H1 (cell line): ENCODE measurements around the gene SGCB. TPM values are rescaled to one million over a fixed set of nuclear protein-coding genes. Genes with fewer than 3 reads are reported as not detected.

Experiments used
- CTCF ChIA-PET: fragments of 300-600 bp; sonication (Branson Sonifier 250); formaldehyde crosslinking; loops from one replicate; lab custom pipeline; 2021; ENCODE audit not compliant: partially characterized antibody; lab: Charles Lee
- POLR2A ChIA-PET: fragments of 300-600 bp; sonication (Branson Sonifier 250); formaldehyde crosslinking; loops from one replicate; lab custom pipeline; 2021; ENCODE audit warnings: inconsistent platforms; ENCODE audit not compliant: partially characterized antibody; lab: Charles Lee
- DNase-seq, 2 experiments: peaks; one replicate each; pipeline versions ENCODE4 v3.0.0 to v3.0.0-alpha.2; 2010 to 2022; ENCODE audit warnings: low spot score in 2 of 2, low read depth in 1 of 2, mixed read lengths in 1 of 2
- FAIRE-seq: peaks from 2 replicates; lab custom pipeline; 2011; peaks lifted over from hg19 to GRCh38; lab: Jason Lieb, UNC
- H2AFZ ChIP-seq: 2 replicates; pipeline ENCODE4 v1.8.1; 2012; ENCODE audit warnings: low read length, inconsistent platforms
- H2AK5ac ChIP-seq: 2 replicates; pipeline ENCODE4 v1.6.1; 2013; ENCODE audit warnings: low read depth, low read length
- H2BK120ac ChIP-seq: replicated peaks from 2 replicates; pipeline ENCODE3; 2013; ENCODE audit warnings: low read depth, low read length, inconsistent platforms
- H2BK12ac ChIP-seq: 2 replicates; pipeline ENCODE4 v1.6.1; 2013; ENCODE audit warnings: low read depth, low read length
- H2BK15ac ChIP-seq: 2 replicates; pipeline ENCODE4 v1.6.1; 2013; ENCODE audit warnings: low read length
- H2BK20ac ChIP-seq: 2 replicates; pipeline ENCODE4 v1.6.1; 2013; ENCODE audit warnings: low read length
- H2BK5ac ChIP-seq: 2 replicates; pipeline ENCODE4 v1.6.1; 2013; ENCODE audit warnings: low read depth, low read length
- H3K14ac ChIP-seq: 2 replicates; pipeline ENCODE4 v1.6.1; 2013; ENCODE audit warnings: inconsistent platforms; ENCODE audit not compliant: insufficient read length
- H3K18ac ChIP-seq: 2 replicates; pipeline ENCODE4 v1.6.1; 2013; ENCODE audit warnings: low read length; ENCODE audit errors: extremely low read depth
- H3K23ac ChIP-seq: 2 replicates; pipeline ENCODE4 v1.6.1; 2013; ENCODE audit warnings: inconsistent platforms; ENCODE audit not compliant: insufficient read length
- H3K23me2 ChIP-seq: 2 replicates; pipeline ENCODE4 v1.6.1; 2013; ENCODE audit warnings: low read depth, low read length
- H3K27ac ChIP-seq: 2 replicates; pipeline ENCODE4 v1.6.1; 2011; ENCODE audit warnings: low read depth, low read length, inconsistent platforms
- H3K27me3 ChIP-seq, 4 experiments: replicated peaks in 1 of 4; 1 replicate in 1 of 4; 2 replicates in 3 of 4; pipeline versions ENCODE4 v1.6.1 to v1.8.1; 2011 to 2013; ENCODE audit warnings: low read length in 3 of 4, mild to moderate bottlenecking in 3 of 4, inconsistent platforms in 2 of 4, mixed read lengths in 2 of 4, moderate library complexity in 1 of 4; ENCODE audit not compliant: control insufficient read depth in 3 of 4, insufficient read depth in 3 of 4; ENCODE audit errors: extremely low read depth in 1 of 4
- H3K36me3 ChIP-seq, 4 experiments: 2 replicates each; pipeline versions ENCODE4 v1.6.1 to v1.8.1; 2011 to 2013; ENCODE audit warnings: mild to moderate bottlenecking in 4 of 4, low read length in 3 of 4, moderate library complexity in 2 of 4, control low read depth in 1 of 4, inconsistent platforms in 1 of 4; ENCODE audit not compliant: insufficient read depth in 4 of 4, control insufficient read depth in 2 of 4
- H3K4ac ChIP-seq: replicated peaks from 2 replicates; pipeline ENCODE3; 2013; ENCODE audit warnings: low read length, low read depth, mixed read lengths, inconsistent platforms; ENCODE audit not compliant: insufficient read length
- H3K4me1 ChIP-seq, 4 experiments: replicated peaks in 1 of 4; 1 replicate in 1 of 4; 2 replicates in 3 of 4; pipeline versions ENCODE4 v1.6.1 to v1.8.1; 2011 to 2013; ENCODE audit warnings: low read length in 3 of 4, inconsistent platforms in 2 of 4, mixed read lengths in 1 of 4; ENCODE audit not compliant: insufficient read depth in 4 of 4, control insufficient read depth in 3 of 4
- H3K4me2 ChIP-seq, 2 experiments: 2 replicates each; pipeline versions ENCODE4 v1.6.1 to v1.8.1; 2011 to 2013; ENCODE audit warnings: low read depth in 2 of 2, low read length in 2 of 2, control low read depth in 1 of 2, inconsistent platforms in 1 of 2, mild to moderate bottlenecking in 1 of 2; ENCODE audit not compliant: insufficient read depth in 1 of 2
- H3K4me3 ChIP-seq, 4 experiments: fragments of 200-600, 300-600 bp in 1 of 4; sonication (generic), shearing (Covaris generic), sonication (Bioruptor Twin) in 1 of 4; 2 replicates each; pipeline versions ENCODE4 v1.5.1 to v1.8.1; 2011 to 2016; ENCODE audit warnings: low read length in 4 of 4, low read depth in 3 of 4, control low read depth in 2 of 4, inconsistent platforms in 2 of 4, mild to moderate bottlenecking in 2 of 4, mixed read lengths in 1 of 4, moderate library complexity in 1 of 4; ENCODE audit not compliant: insufficient read depth in 2 of 4; ENCODE audit errors: extremely low read depth in 1 of 4
- H3K56ac ChIP-seq: replicated peaks from 2 replicates; pipeline ENCODE3; 2013; ENCODE audit warnings: low read depth, mild to moderate bottlenecking, mixed read lengths, low read length, inconsistent platforms; ENCODE audit not compliant: insufficient read length
- H3K79me1 ChIP-seq: 2 replicates; pipeline ENCODE4 v1.6.1; 2013; ENCODE audit warnings: low read depth, low read length, control low read depth
- H3K79me2 ChIP-seq, 2 experiments: 2 replicates each; pipeline versions ENCODE4 v1.6.1 to v1.8.1; 2012 to 2013; ENCODE audit warnings: low read length in 2 of 2, mild to moderate bottlenecking in 2 of 2, inconsistent platforms in 1 of 2; ENCODE audit not compliant: insufficient read depth in 2 of 2, control insufficient read depth in 1 of 2
- H3K9ac ChIP-seq, 4 experiments: replicated peaks in 1 of 4; 1 replicate in 1 of 4; 2 replicates in 3 of 4; pipeline versions ENCODE4 v1.6.1 to v1.8.1; 2011 to 2013; ENCODE audit warnings: low read depth in 3 of 4, low read length in 3 of 4, control low read depth in 2 of 4, mild to moderate bottlenecking in 2 of 4, moderate library complexity in 2 of 4, inconsistent platforms in 1 of 4; ENCODE audit errors: extremely low read depth in 1 of 4
- H3K9me3 ChIP-seq, 2 experiments: 2 replicates each; pipeline versions ENCODE4 v1.6.1 to v1.8.1; 2012 to 2013; ENCODE audit warnings: mild to moderate bottlenecking in 2 of 2, moderate library complexity in 2 of 2, control low read depth in 1 of 2, inconsistent platforms in 1 of 2, low read depth in 1 of 2, low read length in 1 of 2, mixed read lengths in 1 of 2; ENCODE audit not compliant: insufficient read depth in 2 of 2
- H4K20me1 ChIP-seq, 2 experiments: replicated peaks in 1 of 2; 2 replicates each; pipeline versions ENCODE3 to v1.8.1; 2011 to 2013; ENCODE audit warnings: inconsistent platforms in 2 of 2, low read length in 2 of 2, mild to moderate bottlenecking in 1 of 2; ENCODE audit not compliant: insufficient read depth in 2 of 2, control insufficient read depth in 1 of 2
- H4K5ac ChIP-seq: 2 replicates; pipeline ENCODE4 v1.6.1; 2013; ENCODE audit warnings: low read length, low read depth, mixed read lengths, inconsistent platforms; ENCODE audit not compliant: insufficient read length
- H4K8ac ChIP-seq: 2 replicates; pipeline ENCODE4 v1.8.0; 2013; ENCODE audit warnings: mild to moderate bottlenecking, moderate library complexity, low read length, inconsistent platforms; ENCODE audit not compliant: insufficient read depth; ENCODE audit errors: extremely low read depth
- H4K91ac ChIP-seq: replicated peaks from 2 replicates; pipeline ENCODE3; 2013; ENCODE audit warnings: low read length, mixed read lengths, inconsistent platforms; ENCODE audit not compliant: insufficient read length
- GABPA ChIP-seq: IDR thresholded peaks from 2 replicates; pipeline ENCODE4 v1.6.1; 2011; ENCODE audit warnings: mild to moderate bottlenecking, low read length, moderate library complexity, borderline replicate concordance; ENCODE audit not compliant: insufficient read depth
- WGBS, 2 experiments: shearing (Covaris generic) in 1 of 2; methylation state at CpG; one replicate each; pipeline versions ENCODE4 v1.1.6 to v1.1.7; 2013 to 2015; ENCODE audit warnings: low lambda C conversion rate in 2 of 2, mixed read lengths in 2 of 2, inconsistent platforms in 1 of 2, low coverage in 1 of 2, missing lambda C conversion rate in 1 of 2; ENCODE audit not compliant: insufficient replicate concordance in 2 of 2, insufficient coverage in 1 of 2, insufficient read length in 1 of 2; ENCODE audit errors: extremely low coverage in 1 of 2, missing lambda C conversion rate in 1 of 2; 5-methylcytosine and 5-hydroxymethylcytosine counted together
- polyA plus RNA-seq, 7 experiments: library from polyadenylated mRNA; depleted of rRNA in 3 of 7; stranded (reverse) in 5 of 7; unstranded in 2 of 7; fragments of >200 nt in 5 of 7; fragments of 200-250 nt in 2 of 7; gene quantifications; 1 replicate in 5 of 7; 2 replicates in 1 of 7; 4 replicates in 1 of 7; pipeline versions ENCODE4 v1.2.1 to v1.2.3, GENCODE V29; 2011 to 2013; ENCODE audit warnings: missing spikeins in 2 of 7, mixed read lengths in 2 of 7
- total RNA-seq: library from RNA; stranded (reverse); fragmentation: NEBNext Ultra II Directional; extraction: Animal tissue kit (Norgen Biotek cat#: 25700); gene quantifications from 2 replicates; pipeline ENCODE4 v1.2.1, GENCODE V29; 2021

SGCB gene
- total and polyA plus RNA-seq, 2 of the 8 experiments (the other 6 are each of a cell fraction or from before 2014, with no cell fraction given) = 6.8 to 32.2 TPM

GRCh38 chr4:52028970-52029369 lies 9.1 kb downstream of the SGCB start:
- H3K14ac ChIP-seq = no peak overlapping the region
- POLR2A ChIA-PET = interaction anchor here (0.8 kb wide), 1 partner anchor 10 kb away, joined by 3 read pairs; the partner anchor contains the start of gene SGCB
- TF ChIP-seq GABPA = no peak
- H3K79me1 ChIP-seq = no peaks in the 10 kb centered on the region
- no peak overlapping the region for H2BK20ac ChIP-seq
- H4K91ac ChIP-seq = no peak overlapping the region
- H3K23ac ChIP-seq = no peak overlapping the region
- H3K4me2 ChIP-seq = no peak overlapping the region
- CTCF ChIA-PET = interaction anchor here (0.7 kb wide), 1 partner anchor 13 kb away, joined by 3 read pairs; no protein-coding TSS in a partner anchor
- H3K9me3 ChIP-seq = no peaks in the 10 kb centered on the region
- H2BK12ac ChIP-seq = no peak overlapping the region
- H3K79me2 ChIP-seq = no peaks in the 10 kb centered on the region
- H2BK120ac ChIP-seq = no peak overlapping the region
- no peak overlapping the region for H3K9ac ChIP-seq
- no peak overlapping the region for H2AFZ ChIP-seq
- DNase-seq (no peak), FAIRE-seq (no peak)
- H4K20me1 ChIP-seq = peaks cover 0 to 1% of the 10 kb centered on the region in 2 experiments
- H2AK5ac ChIP-seq = no peak overlapping the region
- H2BK5ac ChIP-seq = no peak overlapping the region
- 95% methylated on average over 1 of the region's 1 CpG; no CpG with 5 or more reads in 1 of the 2 experiments for WGBS, 2 experiments
- no peak overlapping the region for H3K4me3 ChIP-seq
- H4K5ac ChIP-seq = no peak overlapping the region
- H3K23me2 ChIP-seq = no peaks in the 10 kb centered on the region
- no peak overlapping the region for H3K4ac ChIP-seq
- no peaks in the 10 kb centered on the region for H3K4me1 ChIP-seq
- H3K27me3 ChIP-seq = no peaks in the 10 kb centered on the region
- H4K8ac ChIP-seq = no peak overlapping the region
- H2BK15ac ChIP-seq = no peak overlapping the region
- peaks cover 0 to 35% (median 17%) of the 10 kb centered on the region in 4 experiments; a peak in 7 of 8 replicates for H3K36me3 ChIP-seq
- no peak overlapping the region for H3K27ac ChIP-seq
- no peak overlapping the region for H3K18ac ChIP-seq
- H3K56ac ChIP-seq = no peak overlapping the region
